GM19043 (cell line): Measurements from ENCODE around the gene P3H3.

Experiments
- ATAC-seq: cut with Tn5 transposase; IDR thresholded peaks from one replicate; pipeline ENCODE4 v1.9.1; 2021; ENCODE audit warnings: low read depth; ENCODE audit not compliant: unreplicated experiment

Gene P3H3

GRCh38 chr12:6826125-6826733, 2.0 kb upstream of the P3H3 start:
- no peak for ATAC-seq

DNA sequence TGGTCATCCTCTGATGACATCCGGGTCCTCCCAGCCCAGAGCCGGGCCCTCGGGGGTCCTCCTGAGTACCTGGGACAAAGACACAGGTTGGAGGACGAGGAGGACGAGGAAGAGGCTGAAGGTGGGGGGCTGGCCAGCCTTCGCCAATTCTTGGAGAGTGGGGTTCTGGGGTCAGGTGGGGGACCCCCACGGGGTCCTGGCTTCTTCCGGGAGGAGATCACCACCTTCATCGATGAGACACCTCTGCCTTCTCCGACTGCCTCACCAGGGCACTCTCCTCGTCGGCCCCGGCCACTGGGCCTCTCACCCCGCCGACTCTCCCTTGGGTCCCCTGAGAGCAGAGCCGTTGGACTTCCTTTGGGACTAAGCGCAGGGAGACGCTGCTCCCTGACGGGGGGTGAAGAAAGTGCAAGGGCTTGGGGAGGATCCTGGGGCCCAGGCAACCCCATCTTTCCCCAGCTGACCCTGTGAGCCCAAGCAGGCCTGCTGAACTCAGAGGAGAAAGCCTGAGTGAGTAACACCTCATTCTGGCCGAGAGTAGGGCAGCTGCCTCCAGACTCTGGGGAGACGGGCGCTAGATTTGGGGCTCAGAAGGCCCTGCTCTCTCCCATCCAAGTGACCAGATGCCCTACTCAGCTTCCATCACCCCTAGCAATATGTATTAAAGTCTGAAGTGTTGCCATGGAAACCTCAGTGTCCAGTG, 1.3 kb upstream of the P3H3 start:
- ATAC-seq = no peak

DNA sequence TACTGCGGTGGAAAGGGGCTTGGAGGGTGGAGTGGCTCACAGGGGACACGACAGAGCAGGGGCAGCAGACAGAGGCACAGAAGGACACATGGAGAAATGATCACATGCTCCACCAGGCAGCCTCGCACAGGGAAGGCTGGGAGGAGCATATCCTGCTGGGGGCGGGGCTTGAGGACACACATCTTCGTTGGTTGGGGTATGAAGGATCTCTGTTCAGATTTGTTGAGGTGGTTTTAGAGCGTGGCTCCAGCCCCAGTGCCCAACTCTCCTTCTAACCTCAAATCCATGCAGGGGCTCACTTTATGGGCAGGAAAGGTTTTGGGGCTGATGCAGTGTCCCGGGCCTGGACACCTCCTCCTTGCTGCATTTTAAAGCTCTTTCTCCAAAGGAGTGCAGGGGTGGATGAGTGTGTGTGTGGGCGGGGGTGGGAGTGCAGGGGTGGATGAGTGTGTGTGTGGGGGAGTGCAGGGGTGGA, 733 bp upstream of the P3H3 start:
- ATAC-seq = no peak

- ATAC-seq = no peak
These were observed 751 bp downstream of the P3H3 start for GRCh38 chr12:6828781-6829535.

DNA sequence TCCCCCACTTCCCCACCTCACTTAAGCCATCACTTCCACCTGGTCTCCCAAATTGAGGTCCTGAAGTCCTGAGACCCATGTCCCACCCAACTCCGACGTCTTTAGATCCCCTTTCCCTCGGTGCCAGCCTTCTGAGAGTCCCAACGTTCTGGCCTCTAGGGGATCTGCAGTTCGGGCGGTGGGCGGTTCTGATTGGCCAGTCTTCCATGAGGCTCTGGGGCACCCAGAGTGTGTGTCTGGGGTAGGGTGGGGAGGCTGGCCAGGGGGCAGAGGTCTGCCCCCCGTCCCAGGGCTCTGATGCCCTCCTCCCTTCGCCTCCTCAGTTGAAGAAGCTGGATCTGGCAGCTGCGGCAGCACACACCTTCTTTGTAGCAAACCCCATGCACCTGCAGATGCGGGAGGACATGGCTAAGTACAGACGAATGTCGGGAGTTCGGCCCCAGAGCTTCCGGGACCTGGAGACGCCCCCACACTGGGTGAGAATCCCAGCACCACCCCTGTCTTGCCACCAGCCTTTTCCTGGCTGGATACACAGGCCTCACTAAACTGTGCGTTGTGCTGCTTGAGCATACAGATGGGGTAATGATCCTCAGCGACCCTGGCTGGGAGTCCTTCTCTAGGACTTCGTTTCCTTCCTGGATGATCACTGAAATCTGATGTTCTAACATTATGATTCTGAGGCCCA, 1.5 kb downstream of the P3H3 start:
- ATAC-seq = no peak

DNA sequence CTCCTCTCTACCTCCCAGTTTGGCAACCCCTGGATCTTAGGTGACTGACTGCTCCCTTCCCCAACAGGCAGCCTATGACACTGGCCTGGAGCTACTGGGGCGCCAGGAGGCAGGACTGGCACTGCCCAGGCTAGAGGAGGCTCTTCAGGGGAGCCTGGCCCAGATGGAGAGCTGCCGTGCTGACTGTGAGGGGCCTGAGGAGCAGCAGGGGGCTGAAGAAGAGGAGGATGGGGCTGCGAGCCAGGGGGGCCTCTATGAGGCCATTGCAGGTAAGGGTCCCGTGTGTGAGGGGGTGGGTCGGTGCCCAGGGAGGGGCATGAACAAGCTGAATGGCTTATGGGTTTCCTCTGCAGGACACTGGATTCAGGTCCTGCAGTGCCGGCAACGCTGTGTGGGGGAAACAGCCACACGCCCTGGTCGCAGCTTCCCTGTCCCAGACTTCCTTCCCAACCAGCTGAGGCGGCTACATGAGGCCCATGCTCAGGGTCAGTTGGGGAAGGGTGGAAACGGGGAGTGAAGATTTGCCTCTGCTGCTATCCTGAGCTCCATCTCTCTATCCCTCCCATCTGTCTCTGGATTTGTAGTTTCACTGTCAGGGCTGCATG, 2.2 kb downstream of the P3H3 start:
- ATAC-seq = no peak

DNA sequence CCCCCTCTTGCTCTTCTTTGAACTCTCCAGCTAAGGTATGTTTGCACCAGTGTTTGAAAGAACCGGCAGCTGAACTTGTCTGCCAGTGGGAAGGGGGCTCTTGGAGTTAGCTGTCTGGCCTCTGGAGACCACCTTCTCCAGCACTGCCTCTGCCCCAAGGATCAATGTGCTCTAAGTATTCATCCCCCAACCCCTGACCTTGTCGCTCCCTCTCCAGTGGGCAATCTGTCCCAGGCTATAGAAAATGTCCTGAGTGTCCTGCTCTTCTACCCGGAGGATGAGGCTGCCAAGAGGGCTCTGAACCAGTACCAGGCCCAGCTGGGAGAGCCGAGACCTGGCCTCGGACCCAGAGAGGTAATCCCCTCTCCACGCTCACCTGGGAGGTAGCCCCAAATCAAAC, 2.8 kb downstream of the P3H3 start:
- ATAC-seq = no peak

GRCh38 chr12:6831450-6831995, 3.3 kb downstream of the P3H3 start:
- ATAC-seq = no peak

- ATAC-seq = no peak
These were observed 3.9 kb downstream of the P3H3 start for GRCh38 chr12:6832125-6832524.

- ATAC-seq = no peak
These were observed 5.1 kb downstream of the P3H3 start for GRCh38 chr12:6833189-6833890.

GRCh38 chr12:6834254-6834653, 6.0 kb downstream of the P3H3 start:
- no peak for ATAC-seq

DNA sequence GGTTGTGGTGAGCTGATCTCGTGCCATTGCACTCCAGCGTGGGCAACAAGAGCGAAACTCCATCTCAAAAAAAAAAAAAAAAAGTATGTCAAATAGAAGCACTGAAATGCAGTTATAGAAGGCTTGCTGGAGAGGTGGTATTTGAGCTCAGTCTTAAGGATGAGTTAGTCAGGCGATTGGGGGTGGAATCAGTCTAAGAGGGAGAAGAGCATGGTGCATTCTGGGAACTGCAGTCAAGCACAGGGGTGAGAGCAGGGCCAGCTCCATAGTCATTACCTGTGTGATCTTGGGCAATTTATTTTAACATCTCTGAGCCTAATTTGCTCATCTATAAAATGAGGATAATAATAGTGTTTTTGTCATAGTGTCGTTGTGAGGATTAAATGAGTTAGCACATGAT, 6.7 kb downstream of the P3H3 start:
- ATAC-seq = no peak

DNA sequence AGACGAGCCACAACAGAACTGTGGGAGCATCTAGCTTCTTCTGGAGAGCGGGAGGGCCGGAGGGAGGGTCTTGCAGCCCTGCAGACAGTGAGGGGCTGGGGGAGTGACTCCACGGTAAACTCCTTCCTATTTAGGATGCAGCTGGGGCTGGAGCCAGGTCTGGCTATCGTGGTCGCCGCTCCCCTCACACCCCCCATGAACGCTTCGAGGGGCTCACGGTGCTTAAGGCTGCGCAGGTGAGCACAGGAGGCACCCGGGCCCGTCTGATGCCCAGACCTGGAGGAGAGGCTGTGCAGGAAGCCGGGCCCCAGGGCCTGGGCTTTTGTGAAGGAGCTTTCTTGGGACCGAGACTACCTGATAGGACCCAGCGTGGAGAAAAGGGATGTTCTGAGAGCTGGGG, 8.6 kb downstream of the P3H3 start:
- ATAC-seq = no peak

DNA sequence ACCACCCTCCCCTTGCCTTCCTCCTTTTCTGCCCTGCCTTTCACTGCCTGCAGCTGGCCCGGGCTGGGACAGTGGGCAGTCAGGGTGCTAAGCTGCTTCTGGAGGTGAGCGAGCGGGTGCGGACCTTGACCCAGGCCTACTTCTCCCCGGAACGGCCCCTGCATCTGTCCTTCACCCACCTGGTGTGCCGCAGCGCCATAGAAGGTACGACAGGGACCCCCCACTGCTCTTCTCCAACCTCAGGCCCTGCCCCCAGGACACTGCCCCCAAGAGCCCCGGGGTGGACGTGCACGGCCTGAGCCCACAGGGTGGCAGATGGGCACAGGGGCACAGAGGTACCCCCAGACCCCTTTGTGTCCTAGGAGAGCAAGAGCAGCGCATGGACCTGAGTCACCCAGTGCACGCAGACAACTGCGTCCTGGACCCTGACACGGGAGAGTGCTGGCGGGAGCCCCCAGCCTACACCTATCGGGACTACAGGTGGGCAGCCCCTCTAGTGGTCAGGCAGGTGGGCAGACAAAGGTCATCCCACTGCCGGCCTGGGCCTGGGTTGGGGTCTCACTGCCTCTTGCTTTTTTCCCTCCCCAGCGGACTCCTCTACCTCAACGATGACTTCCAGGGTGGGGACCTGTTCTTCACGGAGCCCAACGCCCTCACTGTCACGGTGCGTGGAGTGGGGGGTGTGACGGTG, 9.3 kb downstream of the P3H3 start:
- ATAC-seq = no peak

GRCh38 chr12:6838854-6839253, 10.6 kb downstream of the P3H3 start:
- no peak for ATAC-seq

DNA sequence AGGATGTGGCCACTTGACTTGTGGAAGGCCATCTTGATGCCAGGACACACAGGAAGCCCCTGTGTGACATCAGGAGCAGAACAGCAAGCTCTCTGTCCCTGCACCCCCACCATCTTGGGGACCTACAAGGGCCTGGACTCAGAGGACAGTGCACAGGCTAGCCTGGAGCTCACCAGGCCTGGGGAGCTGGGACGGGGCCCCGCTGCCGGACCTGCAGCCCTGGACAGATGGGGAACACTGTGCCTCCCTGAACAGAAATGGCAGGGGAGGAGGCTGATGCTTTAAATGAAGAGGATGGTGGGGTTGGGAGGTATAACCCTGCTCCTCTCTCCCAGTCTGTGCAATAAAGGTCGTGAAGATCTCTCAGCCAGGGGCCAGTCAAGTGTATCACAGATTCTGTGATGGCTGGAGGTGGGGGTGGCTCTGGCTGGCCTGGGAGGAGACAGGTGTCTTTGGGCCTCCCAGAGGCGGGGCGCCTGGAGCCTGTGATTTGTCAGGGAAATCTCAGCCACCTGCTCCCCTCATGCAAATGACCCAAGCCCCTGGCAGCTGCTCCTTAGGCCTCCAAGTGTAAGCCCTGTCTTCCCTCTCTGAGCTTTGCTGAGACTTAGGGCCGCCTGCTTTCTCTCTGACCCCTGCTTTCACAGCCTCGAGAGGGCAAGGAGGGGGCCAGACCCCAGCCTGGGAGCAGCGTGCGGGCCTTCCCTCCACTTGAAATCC, 11.4 kb downstream of the P3H3 start:
- peak; percentile 80 for ATAC-seq

- no peak for ATAC-seq
These were observed 12.1 kb downstream of the P3H3 start for GRCh38 chr12:6840330-6840729.

- ATAC-seq = no peak
These were observed 12.7 kb downstream of the P3H3 start, which contains the start of gene GNB3 for GRCh38 chr12:6840761-6841515. TSS of gene GNB3 (plus strand) at chr12:6840925. CDS start at chr12:6841288, 363 bp downstream.
